Measurements from ENCODE around the gene CHIC1. TPM values are rescaled to one million over a fixed set of nuclear protein-coding genes. Genes with fewer than 3 reads are reported as not detected.
"Not testable (repeated sequence)": the region's sequence is repeated elsewhere in the genome, so short reads cannot be mapped to it uniquely, and the experiment has no call there.

Gene CHIC1
- total RNA-seq, 1 experiment from 2014 or later = 8.6 TPM

DNA sequence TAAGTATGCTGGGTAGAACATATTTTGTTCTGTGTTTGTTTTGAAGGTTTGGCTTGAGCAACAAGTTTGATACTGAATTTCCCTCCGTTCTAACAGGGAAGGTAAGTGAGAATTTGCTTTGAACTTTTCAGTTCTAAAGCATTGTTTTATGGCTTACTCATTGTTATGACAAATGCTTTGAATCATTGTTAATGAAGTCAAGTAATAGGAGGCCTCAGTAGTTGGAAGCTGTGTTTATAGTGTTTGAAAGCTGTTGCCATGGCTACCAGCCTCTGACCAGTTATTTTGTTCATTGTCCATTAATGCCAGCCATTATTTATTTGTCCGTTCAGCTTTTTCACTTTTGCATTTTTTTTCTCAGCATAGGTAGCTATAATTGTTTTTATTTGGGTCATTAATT is 14.4 kb downstream of the CHIC1 start:
- Histone ChIP-seq H3K4me3 (no peak overlapping the region), H3K9me3 (ENCODE audit: insufficient read depth, low read depth) (no peaks in the 10 kb centered on the region), H3K4me2 (no peak overlapping the region), H3K4me1 (replicated peaks; ENCODE audit: insufficient read depth) (no peaks in the 10 kb centered on the region), H3K27me3 (ENCODE audit: insufficient read depth, low read depth) (no peaks in the 10 kb centered on the region), H2AFZ (no peak overlapping the region), H3K79me2 (ENCODE audit: low read depth) (no peaks in the 10 kb centered on the region), H3K27ac (no peak overlapping the region), H3K9me2 (ENCODE audit: insufficient read depth) (no peaks in the 10 kb centered on the region), H4K20me1 (ENCODE audit: insufficient read depth) (no peaks in the 10 kb centered on the region), H3F3A (ENCODE audit: insufficient read depth, low read depth) (no peaks in the 10 kb centered on the region), H3K36me3 (ENCODE audit: low read depth) (no peaks in the 10 kb centered on the region)
- CTCF ChIA-PET = no interaction called here
- BruUV-seq (replicated peaks) = no TSS peak
- TF ChIP-seq, protein P1, sequence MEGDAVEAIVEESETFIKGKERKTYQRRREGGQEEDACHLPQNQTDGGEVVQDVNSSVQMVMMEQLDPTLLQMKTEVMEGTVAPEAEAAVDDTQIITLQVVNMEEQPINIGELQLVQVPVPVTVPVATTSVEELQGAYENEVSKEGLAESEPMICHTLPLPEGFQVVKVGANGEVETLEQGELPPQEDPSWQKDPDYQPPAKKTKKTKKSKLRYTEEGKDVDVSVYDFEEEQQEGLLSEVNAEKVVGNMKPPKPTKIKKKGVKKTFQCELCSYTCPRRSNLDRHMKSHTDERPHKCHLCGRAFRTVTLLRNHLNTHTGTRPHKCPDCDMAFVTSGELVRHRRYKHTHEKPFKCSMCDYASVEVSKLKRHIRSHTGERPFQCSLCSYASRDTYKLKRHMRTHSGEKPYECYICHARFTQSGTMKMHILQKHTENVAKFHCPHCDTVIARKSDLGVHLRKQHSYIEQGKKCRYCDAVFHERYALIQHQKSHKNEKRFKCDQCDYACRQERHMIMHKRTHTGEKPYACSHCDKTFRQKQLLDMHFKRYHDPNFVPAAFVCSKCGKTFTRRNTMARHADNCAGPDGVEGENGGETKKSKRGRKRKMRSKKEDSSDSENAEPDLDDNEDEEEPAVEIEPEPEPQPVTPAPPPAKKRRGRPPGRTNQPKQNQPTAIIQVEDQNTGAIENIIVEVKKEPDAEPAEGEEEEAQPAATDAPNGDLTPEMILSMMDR (conservative IDR thresholded peaks at IDR 0.05) = no peak
- no peak for TF ChIP-seq EZH2 (IDR thresholded peaks at IDR 0.05; ENCODE audit: low read depth)
- intact Hi-C loops (cut with micrococcal nuclease; ENCODE audit: unreplicated experiment) = loop anchor here (2.0 kb wide), 1 partner anchor 15 kb away; the partner anchor contains the start of gene CHIC1
- DNase-seq = peak; percentile 28 to 78
- POLR2A ChIA-PET (ENCODE audit: unreplicated experiment) = no interaction called here

DNA sequence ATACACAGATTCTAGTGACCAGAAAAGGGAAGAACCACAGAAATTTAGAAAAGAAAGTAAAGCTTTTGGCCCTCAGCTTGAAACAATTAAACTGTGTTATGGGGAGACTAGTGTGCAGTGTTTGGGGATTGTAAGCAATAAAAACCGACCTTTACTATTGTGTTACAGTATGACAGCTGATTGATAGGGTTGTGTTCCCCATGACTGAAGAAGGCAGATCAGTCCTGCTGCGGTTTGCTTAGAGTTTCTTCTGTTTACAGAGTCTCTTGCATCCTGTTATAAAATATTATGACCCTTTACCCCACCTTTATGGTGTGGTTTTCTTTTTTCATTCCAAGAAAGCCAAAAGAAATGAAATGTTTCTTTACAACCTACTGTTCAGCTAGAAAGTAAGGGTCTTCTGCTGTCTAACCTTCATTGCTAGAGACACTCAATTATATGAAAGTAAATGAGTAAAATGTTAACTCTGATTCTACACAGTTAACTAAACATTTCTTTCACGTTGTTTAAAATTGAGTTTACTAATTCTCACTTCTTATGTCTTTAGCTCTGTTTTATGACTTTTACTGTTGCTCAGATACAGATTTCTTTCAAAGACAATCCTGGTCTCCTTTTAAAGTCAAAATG is 18.1 kb downstream of the CHIC1 start:
- H3K4me1 ChIP-seq (replicated peaks; ENCODE audit: insufficient read depth) = no peaks in the 10 kb centered on the region
- CTCF ChIA-PET = no interaction called here
- DNase-seq = no peak

DNA sequence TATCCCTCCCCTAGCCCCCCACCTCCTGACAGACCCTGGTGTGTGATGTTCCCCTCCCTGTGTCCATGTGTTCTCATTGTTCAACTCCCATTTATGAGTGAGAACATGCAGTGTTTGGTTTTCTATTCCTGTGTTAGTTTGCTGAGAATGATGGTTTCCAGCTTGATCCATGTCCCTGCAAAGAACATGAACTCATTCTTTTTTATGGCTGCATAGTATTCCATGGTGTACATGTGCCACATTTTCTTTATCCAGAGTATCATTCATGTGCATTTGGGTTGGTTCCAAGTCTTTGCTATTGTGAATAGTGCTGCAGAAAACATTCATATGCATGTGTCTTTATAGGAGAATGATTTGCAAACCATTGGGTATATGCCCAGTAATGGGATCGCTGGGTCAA is 34.8 kb downstream of the CHIC1 start:
- DNase-seq; BruUV-seq (replicated peaks); H4K20me1 ChIP-seq (ENCODE audit: insufficient read depth); H3K9me2 ChIP-seq (ENCODE audit: insufficient read depth); H3K36me3 ChIP-seq (ENCODE audit: low read depth); CTCF ChIA-PET; H3K4me1 ChIP-seq (replicated peaks; ENCODE audit: insufficient read depth); H3K4me2 ChIP-seq; H3K9me3 ChIP-seq (ENCODE audit: insufficient read depth, low read depth); H3K79me2 ChIP-seq (ENCODE audit: low read depth); H2AFZ ChIP-seq; H3K4me3 ChIP-seq; H3K27ac ChIP-seq; intact Hi-C loops (cut with micrococcal nuclease; ENCODE audit: unreplicated experiment); H3F3A ChIP-seq (ENCODE audit: insufficient read depth, low read depth); POLR2A ChIA-PET (ENCODE audit: unreplicated experiment); H3K27me3 ChIP-seq (ENCODE audit: insufficient read depth, low read depth): not testable (repeated sequence)

More for the DNA sequence above, 18.1 kb downstream of the CHIC1 start:
- Histone ChIP-seq H3K4me2 (no peak overlapping the region), H3K27me3 (ENCODE audit: insufficient read depth, low read depth) (no peaks in the 10 kb centered on the region), H3K27ac (no peak overlapping the region), H3K36me3 (ENCODE audit: low read depth) (no peaks in the 10 kb centered on the region), H2AFZ (no peak overlapping the region), H3K4me3 (no peak overlapping the region), H3K79me2 (ENCODE audit: low read depth) (no peaks in the 10 kb centered on the region), H4K20me1 (ENCODE audit: insufficient read depth) (no peaks in the 10 kb centered on the region), H3K9me3 (ENCODE audit: insufficient read depth, low read depth) (no peaks in the 10 kb centered on the region), H3K9me2 (ENCODE audit: insufficient read depth) (no peaks in the 10 kb centered on the region), H3F3A (ENCODE audit: insufficient read depth, low read depth) (no peaks in the 10 kb centered on the region)
- intact Hi-C loops (cut with micrococcal nuclease; ENCODE audit: unreplicated experiment) = no loop called here
- no TSS peak for BruUV-seq (replicated peaks)
- POLR2A ChIA-PET (ENCODE audit: unreplicated experiment) = no interaction called here
- TF ChIP-seq EZH2 (IDR thresholded peaks at IDR 0.05; ENCODE audit: low read depth) = no peak
- TF ChIP-seq, protein P1 (conservative IDR thresholded peaks at IDR 0.05) = no peak

DNA sequence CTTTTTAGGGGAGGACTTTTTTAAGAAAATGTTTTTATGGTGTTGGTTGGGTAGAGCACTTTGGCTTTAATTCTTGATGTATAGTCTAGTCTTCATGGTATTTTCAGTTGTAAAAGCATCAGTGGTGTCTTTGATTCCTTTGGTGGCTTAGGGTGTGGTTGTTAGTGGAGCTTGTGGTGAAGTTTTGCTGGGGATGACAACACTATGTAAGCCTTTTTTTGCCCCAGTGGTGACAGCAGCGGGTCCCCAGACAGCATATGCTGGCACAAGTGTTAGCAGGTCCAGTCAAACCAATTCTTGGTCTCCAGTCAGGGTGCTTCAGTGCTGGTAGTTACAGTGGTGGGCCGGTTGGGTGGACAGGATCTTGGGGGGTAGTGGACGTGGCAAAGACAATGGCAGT is 52.0 kb downstream of the CHIC1 start:
- DNase-seq = no peak
- Histone ChIP-seq H3K4me2 (no peak overlapping the region), H3K4me3 (no peak overlapping the region), H3K9me3 (ENCODE audit: insufficient read depth, low read depth) (no peaks in the 10 kb centered on the region), H3F3A (ENCODE audit: insufficient read depth, low read depth) (no peaks in the 10 kb centered on the region), H2AFZ (no peak overlapping the region), H3K4me1 (replicated peaks; ENCODE audit: insufficient read depth) (no peaks in the 10 kb centered on the region), H4K20me1 (ENCODE audit: insufficient read depth) (no peaks in the 10 kb centered on the region), H3K27me3 (ENCODE audit: insufficient read depth, low read depth) (no peaks in the 10 kb centered on the region), H3K79me2 (ENCODE audit: low read depth) (no peaks in the 10 kb centered on the region), H3K9me2 (ENCODE audit: insufficient read depth) (no peaks in the 10 kb centered on the region), H3K36me3 (ENCODE audit: low read depth) (no peaks in the 10 kb centered on the region), H3K27ac (no peak overlapping the region)
- POLR2A ChIA-PET (ENCODE audit: unreplicated experiment) = no interaction called here
- CTCF ChIA-PET = no interaction called here
- intact Hi-C loops (cut with micrococcal nuclease; ENCODE audit: unreplicated experiment) = no loop called here
- BruUV-seq (replicated peaks) = no TSS peak
- TF ChIP-seq, protein P1 (conservative IDR thresholded peaks at IDR 0.05) = no peak
- TF ChIP-seq EZH2 (IDR thresholded peaks at IDR 0.05; ENCODE audit: low read depth) = no peak

DNA sequence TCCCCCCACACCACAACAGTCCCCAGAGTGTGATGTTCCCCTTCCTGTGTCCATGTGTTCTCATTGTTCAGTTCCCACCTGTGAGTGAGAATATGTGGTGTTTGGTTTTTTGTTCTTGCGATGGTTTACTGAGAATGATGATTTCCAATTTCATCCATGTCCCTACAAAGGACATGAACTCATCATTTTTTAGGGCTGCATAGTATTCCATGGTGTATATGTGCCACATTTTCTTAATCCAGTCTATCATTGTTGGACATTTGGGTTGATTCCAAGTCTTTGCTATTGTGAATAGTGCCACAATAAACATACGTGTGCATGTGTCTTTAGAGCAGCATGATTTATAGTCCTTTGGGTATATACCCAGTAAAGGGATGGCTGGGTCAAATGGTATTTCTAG is 78.7 kb downstream of the CHIC1 start:
- BruUV-seq (replicated peaks); H3K36me3 ChIP-seq (ENCODE audit: low read depth); H3K27me3 ChIP-seq (ENCODE audit: insufficient read depth, low read depth); intact Hi-C loops (cut with micrococcal nuclease; ENCODE audit: unreplicated experiment); H3K4me3 ChIP-seq; H4K20me1 ChIP-seq (ENCODE audit: insufficient read depth); H3K4me1 ChIP-seq (replicated peaks; ENCODE audit: insufficient read depth); H3K9me2 ChIP-seq (ENCODE audit: insufficient read depth); H3K4me2 ChIP-seq; DNase-seq; H2AFZ ChIP-seq; POLR2A ChIA-PET (ENCODE audit: unreplicated experiment); H3F3A ChIP-seq (ENCODE audit: insufficient read depth, low read depth); H3K9me3 ChIP-seq (ENCODE audit: insufficient read depth, low read depth); CTCF ChIA-PET; H3K27ac ChIP-seq; H3K79me2 ChIP-seq (ENCODE audit: low read depth): not testable (repeated sequence)

Measured in PC-9 (cell line).